GM20000 (cell line): ENCODE results near the gene CDH6.

ENCODE experiments used
- DNase-seq: peaks from one replicate; pipeline ENCODE4 v3.0.0; 2012; ENCODE audit warnings: low spot score
- CTCF ChIP-seq: IDR thresholded peaks from 2 replicates; pipeline ENCODE4 v1.5.1; 2012; ENCODE audit warnings: mild to moderate bottlenecking, control low read depth; ENCODE audit errors: extremely low read depth, missing control alignments

The CDH6 gene

GRCh38 chr5:31332160-31332559 is 138.7 kb downstream of the CDH6 start:
- no peak for DNase-seq

GRCh38 chr5:31333475-31333874 is 140.0 kb downstream of the CDH6 start:
- no peak for TF ChIP-seq CTCF

More at GRCh38 chr5:31332160-31332559, 138.7 kb downstream of the CDH6 start:
- TF ChIP-seq CTCF = no peak

GRCh38 chr5:31334061-31334860 is 140.8 kb downstream of the CDH6 start:
- TF ChIP-seq CTCF = no peak

More at GRCh38 chr5:31333475-31333874, 140.0 kb downstream of the CDH6 start:
- DNase-seq = no peak

GRCh38 chr5:31335456-31335855 is 142.0 kb downstream of the CDH6 start:
- TF ChIP-seq CTCF = no peak
- no peak for DNase-seq

More at GRCh38 chr5:31334061-31334860, 140.8 kb downstream of the CDH6 start:
- no peak for DNase-seq

GRCh38 chr5:31343946-31344345 is 150.5 kb downstream of the CDH6 start:
- TF ChIP-seq CTCF = no peak
- DNase-seq = no peak

GRCh38 chr5:31346896-31347551 is 153.5 kb downstream of the CDH6 start:
- DNase-seq = no peak
- no peak for TF ChIP-seq CTCF

- no peak for DNase-seq
- no peak for TF ChIP-seq CTCF
Observed at GRCh38 chr5:31347552-31347905, 154.0 kb downstream of the CDH6 start.
